PC-9 (cell line): ENCODE measurements around the gene FGL2. TPM values are rescaled to one million over a fixed set of nuclear protein-coding genes. Genes with fewer than 3 reads are reported as not detected.

ENCODE experiments used
- BruUV-seq: library from RNA; stranded (reverse); fragments of 400-500 nt; replicated peaks from 2 replicates; lab custom pipeline; 2021; lab: Mats Ljungman, UMichigan
- CTCF ChIA-PET: fragments of 300-600 bp; sonication (Branson Sonifier 250); formaldehyde crosslinking; loops from one replicate; lab custom pipeline; 2022; ENCODE audit warnings: antibody characterized with exemption; lab: Charles Lee
- POLR2A ChIA-PET: fragments of 300-600 bp; sonication (Branson Sonifier 250); formaldehyde crosslinking; loops from one replicate; lab custom pipeline; 2022; ENCODE audit warnings: antibody characterized with exemption; ENCODE audit not compliant: unreplicated experiment; lab: Charles Lee
- DNase-seq, 2 experiments: peaks; one replicate each; pipeline versions ENCODE4 v3.0.0 to v3.0.0-alpha.2; 2015 to 2022; ENCODE audit warnings: mixed read lengths in 1 of 2
- H2AFZ ChIP-seq: fragments of 200-600 bp; sonication (generic); 2 replicates; pipeline ENCODE4 v1.8.1; 2017; ENCODE audit warnings: antibody characterized with exemption
- H3F3A ChIP-seq: fragments of 200-600 bp; sonication (generic); 2 replicates; pipeline ENCODE4 v1.8.1; 2017; ENCODE audit warnings: antibody characterized with exemption, mild to moderate bottlenecking, low read depth; ENCODE audit not compliant: insufficient read depth
- H3K27ac ChIP-seq: fragments of 200-600 bp; sonication (generic); 2 replicates; pipeline ENCODE4 v1.6.1; 2016; ENCODE audit warnings: mixed run types
- H3K27me3 ChIP-seq: fragments of 200-600 bp; sonication (generic); 2 replicates; pipeline ENCODE4 v1.6.1; 2016; ENCODE audit warnings: low read depth, mixed run types; ENCODE audit not compliant: insufficient read depth
- H3K36me3 ChIP-seq: fragments of 200-600 bp; sonication (generic); 2 replicates; pipeline ENCODE4 v1.6.1; 2016; ENCODE audit warnings: low read depth, mixed run types
- H3K4me1 ChIP-seq: fragments of 200-600 bp; sonication (generic); replicated peaks from 2 replicates; pipeline ENCODE4 v1.6.1; 2016; ENCODE audit warnings: mixed run types; ENCODE audit not compliant: insufficient read depth
- H3K4me2 ChIP-seq: fragments of 200-600 bp; sonication (generic); 2 replicates; pipeline ENCODE4 v1.6.1; 2017; ENCODE audit warnings: mixed run types
- H3K4me3 ChIP-seq: fragments of 200-600 bp; sonication (generic); 2 replicates; pipeline ENCODE4 v1.6.1; 2016; ENCODE audit warnings: mixed run types
- H3K79me2 ChIP-seq: fragments of 200-600 bp; sonication (generic); 2 replicates; pipeline ENCODE4 v1.6.1; 2017; ENCODE audit warnings: low read depth, mixed run types
- H3K9me2 ChIP-seq: fragments of 200-600 bp; sonication (generic); 2 replicates; pipeline ENCODE4 v1.8.1; 2017; ENCODE audit warnings: mild to moderate bottlenecking; ENCODE audit not compliant: insufficient read depth
- H3K9me3 ChIP-seq: fragments of 200-600 bp; sonication (generic); 2 replicates; pipeline ENCODE4 v1.8.1; 2016; ENCODE audit warnings: low read depth; ENCODE audit not compliant: insufficient read depth
- H4K20me1 ChIP-seq: fragments of 200-600 bp; sonication (generic); 2 replicates; pipeline ENCODE4 v1.8.1; 2017; ENCODE audit not compliant: insufficient read depth
- EZH2 ChIP-seq: fragments of 200-600 bp; sonication (generic); IDR thresholded peaks from 2 replicates; pipeline ENCODE4 v1.8.0; 2017; ENCODE audit warnings: antibody characterized with exemption, low read depth
- intact Hi-C: fragments of 100-400 bp; cut with micrococcal nuclease; formaldehyde crosslinking; loops from one replicate; pipeline ENCODE4 v1.10.0; 2022; ENCODE audit not compliant: unreplicated experiment
- total RNA-seq: library from RNA; stranded (reverse); gene quantifications from 2 replicates; pipeline ENCODE4 v1.2.3, GENCODE V29; 2021
- TF ChIP-seq, protein P1 (sequence below): fragments of 200-600 bp; sonication (generic); conservative IDR thresholded peaks from 2 replicates; pipeline ENCODE4 v1.6.1; 2017; ENCODE audit warnings: mixed run types, antibody characterized with exemption, mild to moderate bottlenecking, moderate library complexity

Gene FGL2
- total RNA-seq, 1 experiment from 2014 or later, result not detected

DNA sequence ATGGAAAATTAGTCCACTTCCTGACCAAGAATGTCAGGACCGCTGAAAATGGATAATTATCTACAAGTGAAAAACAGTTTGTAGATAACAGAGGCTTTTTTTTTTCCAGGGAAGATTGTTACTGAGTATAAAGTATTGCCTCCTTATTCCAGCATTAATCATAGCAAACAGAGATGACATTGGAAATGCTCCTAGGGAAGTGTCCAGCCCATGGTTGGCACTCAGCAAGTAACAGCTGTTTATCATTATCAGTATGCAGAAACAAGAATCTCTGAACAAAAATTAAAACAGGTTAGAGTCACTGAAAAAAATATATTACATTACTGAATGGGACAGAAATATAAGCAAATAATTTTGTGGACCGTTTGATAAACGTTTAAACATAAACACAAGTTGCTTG, 14.6 kb downstream of the FGL2 start:
- BruUV-seq, result no TSS peak
- Histone ChIP-seq H3K27me3 (no peaks in the 10 kb centered on the region), H3K4me2 (no peak overlapping the region), H3F3A (no peaks in the 10 kb centered on the region), H2AFZ (no peak overlapping the region), H4K20me1 (no peaks in the 10 kb centered on the region), H3K4me1 (no peaks in the 10 kb centered on the region), H3K4me3 (no peak overlapping the region), H3K79me2 (no peaks in the 10 kb centered on the region), H3K9me3 (no peaks in the 10 kb centered on the region), H3K36me3 (no peaks in the 10 kb centered on the region), H3K27ac (no peak overlapping the region), H3K9me2 (no peaks in the 10 kb centered on the region)
- ChIA-PET POLR2A (no interaction called here), CTCF (no interaction called here)
- no peak for TF ChIP-seq EZH2
- TF ChIP-seq, protein P1, sequence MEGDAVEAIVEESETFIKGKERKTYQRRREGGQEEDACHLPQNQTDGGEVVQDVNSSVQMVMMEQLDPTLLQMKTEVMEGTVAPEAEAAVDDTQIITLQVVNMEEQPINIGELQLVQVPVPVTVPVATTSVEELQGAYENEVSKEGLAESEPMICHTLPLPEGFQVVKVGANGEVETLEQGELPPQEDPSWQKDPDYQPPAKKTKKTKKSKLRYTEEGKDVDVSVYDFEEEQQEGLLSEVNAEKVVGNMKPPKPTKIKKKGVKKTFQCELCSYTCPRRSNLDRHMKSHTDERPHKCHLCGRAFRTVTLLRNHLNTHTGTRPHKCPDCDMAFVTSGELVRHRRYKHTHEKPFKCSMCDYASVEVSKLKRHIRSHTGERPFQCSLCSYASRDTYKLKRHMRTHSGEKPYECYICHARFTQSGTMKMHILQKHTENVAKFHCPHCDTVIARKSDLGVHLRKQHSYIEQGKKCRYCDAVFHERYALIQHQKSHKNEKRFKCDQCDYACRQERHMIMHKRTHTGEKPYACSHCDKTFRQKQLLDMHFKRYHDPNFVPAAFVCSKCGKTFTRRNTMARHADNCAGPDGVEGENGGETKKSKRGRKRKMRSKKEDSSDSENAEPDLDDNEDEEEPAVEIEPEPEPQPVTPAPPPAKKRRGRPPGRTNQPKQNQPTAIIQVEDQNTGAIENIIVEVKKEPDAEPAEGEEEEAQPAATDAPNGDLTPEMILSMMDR, result no peak
- intact Hi-C loops, result no loop called here
- DNase-seq, result no peak

DNA sequence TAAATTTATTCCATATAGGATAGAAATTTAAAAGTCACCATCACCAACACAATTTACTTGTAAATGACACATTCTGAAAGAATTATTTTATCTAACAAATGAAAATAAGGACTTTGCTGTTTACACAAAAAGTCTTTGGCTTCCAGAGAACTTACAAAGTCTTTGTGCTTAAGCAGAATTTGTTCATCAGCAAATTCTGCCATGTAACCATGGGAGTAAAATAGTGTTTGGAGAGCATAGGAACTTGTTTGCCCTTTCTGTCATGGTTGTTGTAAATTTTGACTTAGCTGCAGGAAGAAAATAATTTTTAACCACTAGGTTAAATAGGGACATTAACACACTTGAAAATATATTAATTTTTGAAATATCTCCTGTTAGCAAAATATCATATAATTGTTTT, 15.2 kb downstream of the FGL2 start:
- ChIA-PET CTCF (no interaction called here), POLR2A (no interaction called here)
- Histone ChIP-seq H3K36me3 (no peaks in the 10 kb centered on the region), H3K79me2 (no peaks in the 10 kb centered on the region), H3F3A (no peaks in the 10 kb centered on the region), H3K4me2 (no peak overlapping the region), H3K4me3 (no peak overlapping the region), H3K4me1 (no peaks in the 10 kb centered on the region), H3K27ac (no peak overlapping the region), H3K9me3 (no peaks in the 10 kb centered on the region), H3K27me3 (no peaks in the 10 kb centered on the region), H2AFZ (no peak overlapping the region), H3K9me2 (no peaks in the 10 kb centered on the region), H4K20me1 (no peaks in the 10 kb centered on the region)
- no TSS peak for BruUV-seq
- DNase-seq, result no peak
- intact Hi-C loops, result no loop called here
- no peak for TF ChIP-seq EZH2
- TF ChIP-seq, protein P1, result no peak

DNA sequence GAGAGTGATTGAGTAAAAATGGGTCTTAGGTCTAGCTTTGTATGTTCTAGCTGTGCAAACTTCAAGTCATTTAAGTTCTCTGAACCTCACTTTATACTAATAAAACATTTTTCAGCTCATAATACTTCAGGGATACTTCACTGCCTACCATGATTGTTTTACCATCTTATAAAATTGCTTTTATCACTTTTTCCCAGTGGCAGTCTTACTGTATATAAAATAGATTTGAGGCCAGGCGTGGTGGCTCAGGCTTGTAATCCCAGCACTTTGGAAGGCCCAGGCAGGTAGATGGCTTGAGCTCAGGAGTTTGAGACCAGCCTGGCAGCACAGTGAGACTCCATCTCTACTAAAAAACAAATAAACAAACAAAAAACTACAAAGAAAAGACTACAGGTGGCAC, 17.4 kb downstream of the FGL2 start:
- Histone ChIP-seq H3K36me3 (no peaks in the 10 kb centered on the region), H3K9me2 (no peaks in the 10 kb centered on the region), H3K4me2 (no peak overlapping the region), H3F3A (no peaks in the 10 kb centered on the region), H3K27ac (no peak overlapping the region), H3K27me3 (no peaks in the 10 kb centered on the region), H3K79me2 (no peaks in the 10 kb centered on the region), H4K20me1 (no peaks in the 10 kb centered on the region), H3K4me1 (no peaks in the 10 kb centered on the region), H3K9me3 (no peaks in the 10 kb centered on the region), H2AFZ (no peak overlapping the region), H3K4me3 (no peak overlapping the region)
- BruUV-seq, result no TSS peak
- no peak for DNase-seq
- CTCF ChIA-PET, result no interaction called here
- POLR2A ChIA-PET, result no interaction called here
- TF ChIP-seq EZH2, result no peak
- TF ChIP-seq, protein P1, result no peak
- intact Hi-C loops, result no loop called here
